Activated CD4-positive, alpha-beta T cell treated with anti-CD3 and anti-CD28 coated beads, Interleukin-2, amount 50 U/mL, for 16 hours (primary cell): ENCODE data around the gene HOXC4.

Experiments used
- DNase-seq: peaks from one replicate; pipeline ENCODE4 v3.0.0-alpha.2; 2020

Gene HOXC4

DNA sequence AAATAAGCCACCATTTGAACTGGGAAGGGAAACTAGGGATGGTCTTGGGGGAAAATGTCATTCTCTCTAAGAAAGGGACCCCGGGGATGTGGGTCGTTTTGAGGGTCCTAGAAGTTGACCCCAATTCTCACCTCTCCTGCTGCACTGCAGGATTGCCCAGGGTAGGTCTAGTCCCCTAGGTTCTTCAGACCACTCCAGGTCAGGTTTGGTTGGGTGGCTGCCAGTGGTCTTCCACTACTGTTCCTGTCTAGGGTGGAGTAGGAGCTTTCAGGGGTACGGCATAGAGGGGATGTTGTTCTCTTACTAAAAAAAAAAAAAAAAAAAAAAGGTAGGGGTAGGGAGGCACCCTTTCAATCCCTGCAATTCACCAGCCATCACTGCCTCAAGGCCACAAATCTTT is 37.6 kb upstream of the HOXC4 start:
- no peak for DNase-seq

DNA sequence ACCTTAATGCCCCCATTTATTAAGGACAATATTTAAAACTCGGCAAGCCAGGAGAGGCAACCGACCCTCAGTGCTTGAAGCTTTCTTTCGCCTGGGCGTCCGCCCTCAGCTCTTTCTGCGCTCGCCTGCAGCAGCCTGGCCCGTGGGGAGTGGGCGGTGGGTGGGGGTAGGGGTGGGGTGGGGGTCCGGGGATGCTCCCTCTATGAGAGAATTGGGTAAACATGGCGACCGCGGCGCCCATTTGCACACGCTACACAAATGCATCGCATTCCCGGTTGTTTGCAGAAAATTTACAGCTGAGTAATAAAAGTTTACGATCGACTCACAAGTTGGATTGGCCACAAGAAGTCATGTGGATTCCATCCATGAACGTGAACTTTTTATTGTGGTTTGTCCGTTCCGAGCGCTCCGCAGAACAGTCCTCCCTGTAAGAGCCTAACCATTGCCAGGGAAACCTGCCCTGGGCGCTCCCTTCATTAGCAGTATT is 37.1 kb upstream of the HOXC4 start:
- DNase-seq: no peak

DNA sequence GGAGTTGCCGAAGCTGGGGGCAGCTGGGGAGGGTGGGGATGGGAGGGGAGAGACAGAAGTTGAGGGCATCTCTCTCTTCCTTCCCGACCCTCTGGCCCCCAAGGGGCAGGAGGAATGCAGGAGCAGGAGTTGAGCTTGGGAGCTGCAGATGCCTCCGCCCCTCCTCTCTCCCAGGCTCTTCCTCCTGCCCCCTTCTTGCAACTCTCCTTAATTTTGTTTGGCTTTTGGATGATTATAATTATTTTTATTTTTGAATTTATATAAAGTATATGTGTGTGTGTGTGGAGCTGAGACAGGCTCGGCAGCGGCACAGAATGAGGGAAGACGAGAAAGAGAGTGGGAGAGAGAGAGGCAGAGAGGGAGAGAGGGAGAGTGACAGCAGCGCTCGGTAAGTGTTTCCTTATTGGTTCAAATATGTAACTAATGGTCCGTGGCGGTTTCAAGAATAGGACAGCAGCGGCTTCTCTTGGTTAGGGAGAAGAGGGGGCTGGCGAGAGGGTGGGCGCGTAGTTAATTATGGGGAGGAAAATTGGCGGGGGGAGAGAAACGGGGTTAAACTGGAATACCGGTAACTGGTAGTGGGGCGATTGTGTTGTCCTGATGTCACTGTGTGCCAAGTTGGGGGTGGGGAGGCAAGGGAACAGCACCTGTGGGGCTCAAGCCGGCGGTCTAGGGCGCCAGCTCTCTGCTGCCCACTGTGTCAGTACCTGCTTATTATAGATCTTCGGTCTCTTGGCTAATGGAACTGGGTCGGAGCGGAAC is 36.4 kb upstream of the HOXC4 start:
- no peak for DNase-seq

DNA sequence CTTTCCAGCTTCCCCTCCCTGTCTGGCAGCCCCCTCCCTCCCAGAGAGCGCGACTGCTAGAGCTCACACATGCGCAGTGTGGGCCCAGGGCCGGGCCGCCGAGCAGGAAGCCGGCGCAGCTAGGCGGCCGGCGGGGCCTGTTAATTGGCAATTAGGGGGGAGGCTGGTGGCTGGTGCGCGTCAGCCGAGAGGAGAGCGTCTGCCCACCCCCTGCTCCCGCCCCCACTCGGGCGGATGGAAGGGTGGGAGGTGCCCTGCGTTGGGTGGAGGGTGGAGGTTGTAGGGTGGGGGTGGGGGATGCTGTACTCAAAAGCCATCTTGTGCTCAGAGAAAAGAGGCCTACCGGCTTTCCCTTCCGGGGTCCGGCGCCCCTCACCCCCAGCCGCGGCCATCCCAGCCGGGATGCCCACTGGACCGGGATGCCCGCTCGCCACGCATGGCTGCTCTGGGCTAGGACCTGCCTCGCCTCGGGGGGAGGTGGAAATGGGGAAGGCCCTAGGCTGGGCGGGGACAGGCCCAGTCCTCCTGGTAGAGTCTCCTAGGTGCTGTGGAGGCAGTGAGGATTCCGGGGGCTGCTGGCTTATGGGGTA is 35.7 kb upstream of the HOXC4 start:
- peak; percentile 81 for DNase-seq

DNA sequence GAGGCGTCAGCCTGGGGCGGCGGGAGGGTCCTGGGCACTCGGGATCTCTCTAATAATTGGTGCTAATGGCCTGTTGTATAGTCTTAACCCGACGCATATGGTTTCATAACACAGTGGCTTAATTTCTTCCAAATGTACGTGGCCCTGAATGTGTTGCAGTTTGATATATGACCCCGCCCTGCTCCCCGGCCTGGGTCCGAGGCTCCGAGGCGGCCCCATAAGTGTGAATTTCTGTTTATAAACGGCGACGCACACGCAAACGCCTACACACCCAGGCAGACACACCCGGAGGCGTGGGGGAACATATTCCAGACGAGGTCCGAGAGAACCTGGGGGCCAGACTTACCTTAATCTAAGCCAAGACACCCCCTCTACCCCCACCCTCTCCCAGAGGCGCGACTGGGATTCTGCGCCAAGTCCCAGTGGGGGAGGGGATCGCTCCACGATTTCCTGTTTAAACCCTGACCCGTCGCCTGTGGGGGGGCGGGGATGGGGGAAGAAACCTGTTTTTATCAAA is 35.1 kb upstream of the HOXC4 start:
- DNase-seq: no peak

DNA sequence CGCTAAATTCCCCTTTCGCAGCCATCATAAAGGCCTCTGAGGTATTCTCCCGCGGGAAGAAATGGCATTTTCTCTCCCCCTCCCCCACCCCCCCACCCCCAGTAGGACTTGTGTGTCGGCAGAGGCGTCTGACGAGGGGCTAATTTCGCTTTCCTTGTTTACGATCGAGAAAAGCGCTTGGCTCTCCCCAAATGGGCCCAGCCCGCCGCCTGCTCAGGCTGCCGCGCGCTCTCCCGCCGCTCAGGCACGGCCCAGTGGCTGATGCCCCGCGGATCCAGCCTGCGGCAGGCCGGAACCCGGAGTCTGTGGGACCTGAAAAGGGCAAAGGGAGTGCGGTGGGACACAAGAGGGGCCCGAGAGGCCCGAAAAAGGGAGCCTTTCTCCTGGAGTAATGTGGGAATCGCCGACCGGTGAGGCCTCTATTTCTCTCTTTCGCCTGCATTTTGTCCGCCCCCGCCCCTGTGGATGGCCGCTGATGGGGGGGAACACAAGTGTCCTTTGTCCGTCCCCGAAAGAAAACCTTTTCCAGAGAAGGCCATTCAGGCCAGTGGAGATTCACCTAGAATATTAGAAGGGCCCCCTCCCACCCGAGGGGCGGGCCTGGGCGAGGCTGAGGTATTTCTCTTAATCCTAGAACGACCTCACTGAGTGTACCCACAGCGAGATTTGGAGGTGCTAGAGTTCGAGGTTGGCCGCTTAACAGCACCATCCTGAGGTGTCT is 34.4 kb upstream of the HOXC4 start:
- no peak for DNase-seq

DNA sequence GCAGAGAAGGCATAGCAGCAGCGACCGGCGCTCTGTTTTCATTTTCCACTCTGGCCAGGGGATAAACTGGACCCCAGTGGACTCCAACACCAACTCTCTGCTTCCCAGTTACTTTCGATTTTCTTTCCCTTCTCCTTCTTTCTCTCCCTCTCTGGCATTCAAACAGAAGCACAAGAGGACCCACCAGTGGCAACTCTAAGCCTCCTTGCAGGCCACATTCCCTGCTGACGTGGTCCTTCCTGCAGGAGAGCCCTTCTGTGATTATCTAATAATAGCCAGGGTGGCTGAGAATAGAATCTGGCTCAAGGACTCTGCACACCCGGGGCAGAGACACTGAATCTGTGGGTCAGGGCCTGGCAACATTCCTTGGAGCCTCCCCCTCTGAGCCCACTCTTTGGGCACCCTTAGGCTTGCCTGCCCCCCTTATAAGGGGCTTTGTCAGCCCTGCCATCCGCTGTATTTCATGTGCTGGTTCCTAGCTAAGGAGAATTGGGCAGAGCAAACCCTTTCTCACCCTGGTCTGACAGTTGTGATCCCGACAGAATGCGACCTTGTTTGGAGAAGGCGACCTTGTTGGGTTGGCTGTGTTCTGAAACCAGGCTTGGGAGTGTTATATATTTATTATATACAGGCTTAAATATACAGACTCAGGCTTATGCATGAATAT is 33.6 kb upstream of the HOXC4 start:
- no peak for DNase-seq

DNA sequence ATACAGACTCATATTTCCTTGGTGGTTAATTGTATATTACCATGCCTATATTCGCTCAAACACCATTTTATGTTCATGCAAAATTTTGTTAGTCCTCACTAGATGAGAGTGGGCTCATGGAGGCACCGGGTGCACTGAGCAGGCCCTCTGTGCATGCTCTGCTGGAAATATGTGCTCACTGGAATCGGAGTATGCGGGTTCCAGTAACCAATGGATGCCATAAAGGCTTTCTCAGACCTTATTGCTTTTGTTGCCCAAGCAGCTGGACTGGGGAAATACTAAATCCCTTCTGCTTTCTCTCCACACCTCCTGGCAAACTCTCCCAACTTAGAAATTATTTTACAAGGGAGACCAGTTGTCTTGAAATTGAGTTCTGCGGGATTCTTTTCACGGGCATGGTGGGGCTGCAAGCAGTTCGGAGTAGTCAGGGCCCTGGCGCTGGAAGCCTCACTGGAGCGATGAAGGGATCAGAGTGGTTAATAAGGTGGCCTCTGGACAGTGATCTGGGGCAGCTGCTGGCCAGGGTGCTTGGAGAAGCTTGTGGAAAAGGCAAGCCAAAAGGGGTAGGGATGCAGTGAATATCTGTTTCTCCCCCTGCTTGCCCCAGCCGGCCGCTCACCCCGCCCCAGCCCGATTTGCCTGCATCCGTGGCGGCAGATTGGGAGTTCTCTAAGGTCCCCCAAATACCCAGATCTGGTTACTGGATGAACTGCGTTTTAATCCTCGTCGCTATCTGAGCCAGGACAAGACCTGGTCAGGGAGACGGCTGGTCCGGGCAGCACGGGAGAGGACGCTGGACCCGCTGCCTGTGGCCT is 32.8 kb upstream of the HOXC4 start:
- no peak for DNase-seq

DNA sequence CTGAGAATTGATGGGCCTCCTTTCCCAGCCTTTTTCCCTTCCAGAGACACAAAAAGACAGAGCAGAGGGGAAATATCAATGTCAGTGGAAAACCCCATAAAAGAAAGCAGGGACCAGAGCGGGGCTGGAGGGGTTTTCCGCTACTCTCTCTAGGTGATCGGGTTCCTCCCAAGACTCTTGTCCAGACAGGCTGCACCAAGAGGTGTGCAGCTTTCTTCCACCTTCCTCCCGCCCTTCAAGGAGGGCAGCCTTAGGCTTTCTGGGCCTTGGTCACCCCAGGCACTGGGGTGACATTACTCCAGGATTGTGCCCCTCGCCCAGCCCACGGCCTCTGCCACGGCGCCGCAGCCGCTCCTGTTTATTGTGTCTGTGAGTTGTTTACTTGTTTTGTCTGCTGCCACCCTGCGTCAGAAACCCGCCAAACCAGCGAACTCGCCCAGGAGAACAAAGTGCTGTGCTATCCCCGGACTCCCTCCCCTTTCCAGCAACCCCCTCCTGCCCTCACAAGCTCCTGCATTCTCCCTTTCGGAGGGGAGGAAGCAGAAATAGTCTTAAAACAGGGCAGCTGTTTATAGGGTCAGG is 32.1 kb upstream of the HOXC4 start:
- DNase-seq: no peak

DNA sequence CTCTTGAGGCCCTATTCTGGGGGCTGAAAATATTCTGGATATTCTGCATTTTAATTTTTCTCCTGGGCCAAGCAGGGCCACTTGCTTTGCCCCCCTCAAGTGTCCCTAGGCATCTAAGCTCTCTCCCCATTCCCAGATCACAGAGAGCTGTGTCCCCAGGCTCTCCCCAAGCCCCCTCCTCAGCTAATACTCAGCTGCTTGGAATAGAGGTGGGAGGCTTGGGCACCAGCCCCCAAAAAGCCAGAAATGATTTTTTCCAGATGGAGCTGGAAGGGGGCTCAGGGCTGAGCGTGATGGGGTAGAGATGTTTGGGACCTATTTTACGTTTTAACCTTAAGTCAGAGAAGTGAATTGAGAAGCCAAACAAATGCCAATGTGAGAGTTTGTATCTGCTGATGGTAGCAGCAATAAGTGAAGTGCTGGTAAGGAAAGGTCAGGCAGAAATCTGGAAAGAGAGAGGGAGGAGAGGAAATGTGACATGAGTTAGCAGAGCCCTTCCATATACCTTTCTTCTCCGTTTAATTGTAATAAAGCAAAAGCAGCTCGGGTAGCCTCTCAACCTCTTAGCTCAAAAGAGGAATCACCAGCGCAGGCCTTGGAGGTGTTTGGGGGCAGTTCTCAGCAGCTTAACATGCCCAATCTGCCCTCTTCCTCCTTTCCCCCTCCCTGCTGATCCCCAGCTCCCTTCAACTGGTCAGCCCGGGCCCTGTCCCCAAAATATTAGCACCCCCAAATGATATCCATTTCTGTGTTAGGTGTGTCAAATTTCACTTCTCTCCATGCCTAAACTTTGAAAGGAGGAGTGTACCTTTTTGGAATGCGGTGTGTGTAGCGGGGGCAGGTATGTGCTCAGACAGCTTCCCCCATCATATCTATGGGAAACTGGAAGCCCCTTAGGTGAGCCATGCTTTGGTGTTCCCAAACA is 30.4 kb upstream of the HOXC4 start:
- no peak for DNase-seq

DNA sequence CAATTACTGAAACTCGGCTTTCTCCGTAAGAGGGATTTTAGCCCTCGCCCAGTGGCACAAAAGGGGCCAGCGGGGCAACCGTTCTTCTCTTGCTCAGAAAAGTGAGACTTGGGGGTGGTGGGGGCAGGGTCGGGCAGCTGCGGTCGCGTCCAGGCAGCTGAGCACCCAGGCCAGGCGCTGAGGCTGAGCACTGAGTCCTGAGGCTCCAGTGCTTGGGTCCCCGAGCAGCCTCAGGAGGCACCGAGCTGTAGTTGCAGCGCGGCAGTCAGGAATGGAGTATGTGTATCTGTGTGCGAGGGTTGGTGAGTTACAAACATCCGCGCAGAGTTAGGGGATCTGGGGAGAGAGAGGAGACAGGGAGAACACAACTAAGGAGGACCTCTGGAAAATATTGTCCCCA is 29.5 kb upstream of the HOXC4 start:
- DNase-seq: no peak

DNA sequence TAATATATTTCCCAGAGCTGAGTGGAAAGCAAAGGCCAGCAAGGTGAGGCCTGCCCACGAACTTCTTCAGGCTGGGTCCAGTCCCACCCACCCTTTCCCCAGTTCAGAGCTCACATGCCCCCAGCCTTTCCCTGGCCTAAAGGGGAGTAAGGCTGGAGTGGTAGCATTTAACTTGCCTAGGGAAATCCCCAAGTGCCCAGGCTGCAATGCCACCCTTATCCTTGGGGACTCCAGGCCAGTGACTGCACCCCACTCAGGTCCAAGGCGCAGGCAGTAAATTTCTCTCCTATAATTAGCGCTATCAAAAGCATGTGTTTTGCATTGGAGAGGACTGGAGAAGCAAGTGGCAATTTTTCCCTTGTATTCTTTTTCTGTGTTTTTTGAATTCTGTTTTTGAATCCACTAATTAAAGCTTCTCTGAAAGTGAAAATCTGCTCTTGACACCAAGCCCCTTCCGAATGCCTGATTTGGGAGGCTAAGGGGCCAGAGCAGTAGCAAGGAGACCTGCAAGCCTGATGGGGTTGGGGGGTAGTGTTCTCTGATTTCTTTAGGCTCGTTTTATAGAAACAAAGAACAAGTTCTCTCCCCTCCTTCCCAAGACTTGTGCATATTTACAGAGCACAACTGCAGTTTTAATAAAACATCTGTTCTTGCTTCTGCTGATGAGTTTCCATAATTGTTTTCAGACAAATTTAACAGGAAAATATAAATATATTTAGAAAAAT is 28.9 kb upstream of the HOXC4 start:
- no peak for DNase-seq

DNA sequence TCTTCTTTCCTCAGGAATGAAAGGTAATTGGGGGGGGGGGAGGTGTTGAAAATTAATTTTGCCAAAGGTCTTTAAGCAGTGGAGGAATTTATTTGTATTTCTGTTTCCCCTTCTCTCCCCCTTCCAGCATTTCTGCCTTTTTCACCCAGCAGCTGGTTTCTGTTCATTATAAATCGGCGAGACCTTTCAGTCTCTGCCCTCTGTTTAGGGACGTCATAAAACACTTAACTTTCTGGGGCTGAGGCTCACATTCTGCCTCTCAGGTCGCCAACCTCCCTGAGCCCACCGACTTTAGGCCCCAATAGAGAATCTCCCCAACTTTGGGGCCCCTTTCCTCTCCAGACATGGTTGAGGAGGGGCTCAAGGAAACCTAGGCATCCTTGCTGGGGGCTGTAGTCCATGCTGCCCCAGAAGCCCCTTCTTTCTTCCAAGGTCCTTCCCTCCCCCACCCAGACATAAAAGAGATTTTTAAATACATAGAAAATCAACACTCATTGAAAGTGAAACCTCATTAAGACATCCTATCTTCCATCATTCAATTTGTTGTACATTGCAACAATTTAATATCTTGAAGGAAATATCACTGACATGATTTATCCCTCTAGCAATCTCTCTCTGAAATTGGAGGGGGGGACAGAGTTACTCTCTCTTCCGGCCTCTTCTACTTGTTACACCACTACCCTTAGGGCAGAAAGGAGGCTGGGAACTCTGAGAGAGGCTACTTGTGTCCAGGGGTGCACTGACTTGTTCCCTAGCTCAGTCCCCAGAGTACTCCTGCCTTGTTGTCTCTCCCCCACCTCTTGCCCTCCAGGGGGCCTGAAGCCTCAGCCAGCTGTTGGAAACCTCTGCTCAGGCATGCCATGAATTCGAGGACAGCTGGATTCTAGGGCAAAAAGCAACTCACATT is 27.9 kb upstream of the HOXC4 start:
- DNase-seq: no peak

DNA sequence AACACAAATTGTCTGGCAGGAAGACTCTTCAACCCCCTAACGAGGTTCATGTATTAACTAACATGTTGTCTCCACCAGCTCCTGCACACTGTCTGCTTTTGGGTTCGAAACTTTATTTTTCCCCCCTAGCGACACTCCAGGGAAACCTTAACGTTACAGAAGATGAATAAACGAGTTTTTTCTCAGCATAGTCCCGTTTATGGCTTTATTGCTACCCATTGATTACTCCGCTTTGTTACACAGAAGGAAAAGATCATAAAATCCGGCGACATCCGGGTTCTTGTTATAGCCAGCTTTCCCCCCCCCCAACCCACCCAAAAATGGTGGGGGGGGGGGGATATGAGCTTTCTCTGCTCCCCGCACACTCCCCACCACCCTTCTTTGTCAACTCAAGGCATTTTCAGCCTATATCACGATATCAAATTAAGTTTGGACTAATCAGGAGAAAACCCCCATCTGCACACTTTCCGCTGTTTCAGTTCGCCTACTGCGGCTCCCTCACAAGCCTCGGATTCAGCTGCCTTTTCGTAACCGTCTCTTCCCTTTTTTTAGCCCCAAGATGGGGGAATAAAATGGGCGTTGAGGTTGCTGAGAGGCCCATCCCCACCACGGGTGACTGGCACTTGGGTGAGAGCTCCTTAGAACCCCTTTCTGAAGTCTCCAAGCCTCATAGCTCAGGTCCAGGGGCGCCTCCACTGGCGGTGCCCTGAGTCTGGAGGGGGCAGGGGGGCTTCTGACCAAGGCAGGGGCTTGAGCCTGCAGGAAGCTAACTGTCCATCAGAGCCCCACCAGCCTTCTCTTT is 26.8 kb upstream of the HOXC4 start:
- no peak for DNase-seq

DNA sequence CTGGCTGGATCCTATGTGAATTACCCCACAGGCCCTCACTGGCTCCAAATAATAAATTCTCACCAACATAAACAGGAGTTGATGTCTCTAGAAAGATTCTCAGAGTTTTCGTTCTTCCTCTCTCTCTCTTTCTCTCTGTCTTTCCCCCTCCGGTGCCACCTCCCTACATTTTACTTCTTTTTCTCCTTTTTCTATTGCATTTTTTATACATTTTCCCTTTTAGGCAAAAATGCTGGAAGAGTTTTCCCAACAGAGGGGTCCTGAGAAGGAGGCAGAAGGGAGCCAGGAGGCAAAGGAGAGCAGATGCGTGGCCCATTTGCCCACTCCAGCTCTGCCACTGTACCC is 26.2 kb upstream of the HOXC4 start:
- no peak for DNase-seq

DNA sequence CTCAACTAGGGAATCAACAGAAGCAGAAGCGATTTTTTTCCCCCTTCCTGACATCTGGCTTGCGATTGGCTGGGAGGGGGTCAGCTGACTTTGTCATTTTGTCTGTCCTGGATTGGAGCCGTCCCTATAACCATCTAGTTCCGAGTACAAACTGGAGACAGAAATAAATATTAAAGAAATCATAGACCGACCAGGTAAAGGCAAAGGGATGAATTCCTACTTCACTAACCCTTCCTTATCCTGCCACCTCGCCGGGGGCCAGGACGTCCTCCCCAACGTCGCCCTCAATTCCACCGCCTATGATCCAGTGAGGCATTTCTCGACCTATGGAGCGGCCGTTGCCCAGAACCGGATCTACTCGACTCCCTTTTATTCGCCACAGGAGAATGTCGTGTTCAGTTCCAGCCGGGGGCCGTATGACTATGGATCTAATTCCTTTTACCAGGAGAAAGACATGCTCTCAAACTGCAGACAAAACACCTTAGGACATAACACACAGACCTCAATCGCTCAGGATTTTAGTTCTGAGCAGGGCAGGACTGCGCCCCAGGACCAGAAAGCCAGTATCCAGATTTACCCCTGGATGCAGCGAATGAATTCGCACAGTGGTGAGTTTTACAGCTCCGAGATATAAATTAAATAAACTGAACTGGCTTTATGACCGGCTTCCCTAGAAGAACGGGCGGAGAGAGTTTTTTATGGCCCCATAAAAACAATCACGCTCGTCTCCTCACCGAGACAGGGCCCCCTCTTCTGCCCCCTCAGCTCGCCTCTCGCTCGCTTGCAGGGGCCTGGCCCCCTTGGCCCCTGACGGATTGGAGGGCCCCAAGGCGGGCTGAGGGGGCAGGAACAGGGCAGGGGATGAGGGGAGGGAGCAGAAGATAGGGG is 25.1 kb upstream of the HOXC4 start, which contains the start of gene HOXC6:
Gene HOXC6 (plus strand): TSS at position 127 of the 888 bp plus-strand sequence. CDS start 82 bp downstream, at position 209.
- no peak for DNase-seq
